Body of pancreas (tissue), 4 donors: ENCODE results near the gene FAS. TPM values are rescaled to one million over a fixed set of nuclear protein-coding genes. Genes with fewer than 3 reads are reported as not detected.

Source experiments
- ATAC-seq: fragments of 150-250 bp; one replicate; pipeline ENCODE4 v1.9.1; 2016
- DNase-seq, 4 donors: peaks; one replicate each; pipeline ENCODE4 v3.0.0-alpha.2; 2019
- H3K27ac ChIP-seq, 4 donors: fragments of 200-600 bp; sonication (generic); 1 replicate in 3 of 4; 2 replicates in 1 of 4; pipeline versions ENCODE4 v1.5.1 to v1.6.1; 2016 to 2019; ENCODE audit warnings: mild to moderate bottlenecking in 1 of 4, mixed read lengths in 1 of 4, moderate library complexity in 1 of 4
- H3K27me3 ChIP-seq, 2 donors: fragments of 200-600 bp; sonication (generic); one replicate each; pipeline ENCODE4 v1.6.0; 2016; ENCODE audit warnings: mild to moderate bottlenecking in 1 of 2
- H3K36me3 ChIP-seq, 2 donors: fragments of 200-600 bp; sonication (generic); replicated peaks in 1 of 2; 2 replicates each; pipeline ENCODE4 v1.5.1; 2016; ENCODE audit warnings: low read depth in 2 of 2; ENCODE audit not compliant: insufficient read depth in 1 of 2
- H3K4me1 ChIP-seq: fragments of 200-600 bp; sonication (generic); one replicate; pipeline ENCODE4 v1.6.0; 2016
- H3K4me3 ChIP-seq, 2 donors: fragments of 200-600 bp; sonication (generic); 1 replicate in 1 of 2; 2 replicates in 1 of 2; pipeline ENCODE4 v1.5.1; 2016 to 2019
- H3K9me3 ChIP-seq, 3 donors: fragments of 200-600 bp; sonication (generic); 1 replicate in 2 of 3; 2 replicates in 1 of 3; pipeline ENCODE4 v1.5.1; 2016
- POLR2A ChIP-seq, 3 donors: fragments of 450-650 bp; IDR thresholded peaks; one replicate each; pipeline ENCODE4 v1.6.1; 2016; ENCODE audit warnings: antibody characterized with exemption in 3 of 3, mild to moderate bottlenecking in 2 of 3
- WGBS, 2 donors: methylation state at CpG; one replicate each; pipeline ENCODE4 v1.1.5; 2017; 5-methylcytosine and 5-hydroxymethylcytosine counted together
- intact Hi-C: fragments of 100-400 bp; cut with DNase I; formaldehyde crosslinking; loops from one replicate; pipeline ENCODE4 v1.15.1; 2023
- total RNA-seq, 2 donors: library from RNA; depleted of rRNA; stranded (reverse); fragments of >200 nt; gene quantifications; one replicate each; pipeline ENCODE4 v1.1.0, GENCODE V29; 2016
- TF ChIP-seq, protein P1 (sequence below), 7 experiments: fragments of 450-650 bp in 4 of 7; fragments of 200-600 bp in 3 of 7; sonication (generic) in 3 of 7; IDR thresholded peaks; one replicate each; pipeline ENCODE4 v1.5.1; 2016 to 2019; ENCODE audit warnings: antibody characterized with exemption in 7 of 7

Gene FAS
- total RNA-seq, 2 donors from 2014 or later: 13.7 to 22.1 TPM

GRCh38 chr10:88946200-88946599 is 44.4 kb upstream of the FAS start:
- ATAC-seq (no peak), DNase-seq (no peak)
- no peak for TF ChIP-seq POLR2A (IDR thresholded peaks at IDR 0.05)
- TF ChIP-seq, protein P1, sequence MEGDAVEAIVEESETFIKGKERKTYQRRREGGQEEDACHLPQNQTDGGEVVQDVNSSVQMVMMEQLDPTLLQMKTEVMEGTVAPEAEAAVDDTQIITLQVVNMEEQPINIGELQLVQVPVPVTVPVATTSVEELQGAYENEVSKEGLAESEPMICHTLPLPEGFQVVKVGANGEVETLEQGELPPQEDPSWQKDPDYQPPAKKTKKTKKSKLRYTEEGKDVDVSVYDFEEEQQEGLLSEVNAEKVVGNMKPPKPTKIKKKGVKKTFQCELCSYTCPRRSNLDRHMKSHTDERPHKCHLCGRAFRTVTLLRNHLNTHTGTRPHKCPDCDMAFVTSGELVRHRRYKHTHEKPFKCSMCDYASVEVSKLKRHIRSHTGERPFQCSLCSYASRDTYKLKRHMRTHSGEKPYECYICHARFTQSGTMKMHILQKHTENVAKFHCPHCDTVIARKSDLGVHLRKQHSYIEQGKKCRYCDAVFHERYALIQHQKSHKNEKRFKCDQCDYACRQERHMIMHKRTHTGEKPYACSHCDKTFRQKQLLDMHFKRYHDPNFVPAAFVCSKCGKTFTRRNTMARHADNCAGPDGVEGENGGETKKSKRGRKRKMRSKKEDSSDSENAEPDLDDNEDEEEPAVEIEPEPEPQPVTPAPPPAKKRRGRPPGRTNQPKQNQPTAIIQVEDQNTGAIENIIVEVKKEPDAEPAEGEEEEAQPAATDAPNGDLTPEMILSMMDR (IDR thresholded peaks at IDR 0.05): no peak
- Histone ChIP-seq H3K27me3 (no peaks in the 10 kb centered on the region), H3K9me3 (no peaks in the 10 kb centered on the region), H3K27ac (no peak overlapping the region), H3K4me1 (no peaks in the 10 kb centered on the region), H3K4me3 (no peak overlapping the region), H3K36me3 (no peaks in the 10 kb centered on the region)
- intact Hi-C loops: no loop called here
- 90 to 91% methylated on average over 1 of the region's 1 CpG for WGBS, 2 donors

DNA sequence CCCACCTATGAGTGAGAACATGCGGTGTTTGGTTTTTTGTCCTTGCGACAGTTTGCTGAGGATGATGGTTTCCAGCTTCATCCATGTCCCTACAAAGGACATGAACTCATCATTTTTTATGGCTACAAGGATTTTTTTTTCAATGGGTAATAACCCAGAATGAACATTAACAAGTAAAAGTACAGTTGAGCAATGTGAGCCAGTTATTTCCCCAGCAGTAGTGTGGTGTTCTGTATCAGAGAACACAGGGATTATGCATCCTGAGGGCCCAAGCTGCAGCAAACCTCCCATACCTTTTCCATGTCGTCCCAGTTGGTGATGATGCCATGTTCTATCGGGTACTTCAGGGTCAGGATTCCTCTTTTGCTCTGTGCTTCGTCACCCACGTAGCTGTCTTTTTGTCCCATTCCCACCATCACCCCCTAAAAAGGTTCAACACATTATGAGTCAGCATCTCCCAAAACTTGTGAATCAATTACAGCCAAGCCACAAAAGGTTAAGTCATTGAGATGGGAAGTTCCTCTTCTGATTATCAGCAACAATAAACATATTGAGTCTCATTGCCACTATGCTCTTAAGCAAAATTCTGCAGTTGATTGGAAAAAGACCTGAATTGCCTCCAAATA is 43.5 kb upstream of the FAS start:
- H3K27me3 ChIP-seq: no peaks in the 10 kb centered on the region
- ATAC-seq (no peak), DNase-seq (no peak)
- no peaks in the 10 kb centered on the region for H3K9me3 ChIP-seq
- H3K4me1 ChIP-seq: no peaks in the 10 kb centered on the region
- H3K36me3 ChIP-seq: no peaks in the 10 kb centered on the region
- no peak for TF ChIP-seq POLR2A (IDR thresholded peaks at IDR 0.05)
- TF ChIP-seq, protein P1 (IDR thresholded peaks at IDR 0.05): no peak
- WGBS, 2 donors: 71 to 89% methylated on average over 6 of the region's 6 CpGs
- intact Hi-C loops: no loop called here
- no peak overlapping the region for H3K4me3 ChIP-seq
- H3K27ac ChIP-seq: no peak overlapping the region

GRCh38 chr10:88949051-88949450 is 41.5 kb upstream of the FAS start:
- Histone ChIP-seq H3K27me3 (no peaks in the 10 kb centered on the region), H3K4me3 (no peak overlapping the region), H3K4me1 (no peaks in the 10 kb centered on the region), H3K36me3 (no peaks in the 10 kb centered on the region), H3K27ac (no peak overlapping the region), H3K9me3 (no peaks in the 10 kb centered on the region)
- 78 to 88% methylated on average over 2 of the region's 2 CpGs for WGBS, 2 donors
- TF ChIP-seq, protein P1 (IDR thresholded peaks at IDR 0.05): no peak
- no peak for TF ChIP-seq POLR2A (IDR thresholded peaks at IDR 0.05)
- ATAC-seq (no peak), DNase-seq (no peak)
- intact Hi-C loops: no loop called here

- intact Hi-C loops: no loop called here
- ATAC-seq (no peak), DNase-seq (no peak)
- no peak overlapping the region for H3K27ac ChIP-seq
- WGBS, 2 donors: 64 to 87% methylated on average over 3 of the region's 3 CpGs
- TF ChIP-seq POLR2A (IDR thresholded peaks at IDR 0.05): no peak
- TF ChIP-seq, protein P1 (IDR thresholded peaks at IDR 0.05): no peak
- no peaks in the 10 kb centered on the region for H3K27me3 ChIP-seq
- no peak overlapping the region for H3K4me3 ChIP-seq
- H3K36me3 ChIP-seq: no peaks in the 10 kb centered on the region
- no peaks in the 10 kb centered on the region for H3K9me3 ChIP-seq
- no peaks in the 10 kb centered on the region for H3K4me1 ChIP-seq
Measured at GRCh38 chr10:88949912-88950837, 40.4 kb upstream of the FAS start.
